KMS-11 (cell line): ENCODE measurements around the gene UBASH3B.

ENCODE experiments used
- H2AFZ ChIP-seq: fragments of 200-600 bp; sonication (generic); 2 replicates; pipeline ENCODE4 v1.6.1; 2016; ENCODE audit warnings: antibody characterized with exemption, mixed run types, low read depth
- H3K27ac ChIP-seq: fragments of 200-600 bp; sonication (generic); 2 replicates; pipeline ENCODE4 v1.6.1; 2016; ENCODE audit warnings: mild to moderate bottlenecking, mixed run types
- H3K27me3 ChIP-seq: fragments of 200-600 bp; sonication (generic); 2 replicates; pipeline ENCODE4 v1.6.1; 2017; ENCODE audit warnings: mild to moderate bottlenecking, low read depth, mixed run types, moderate library complexity; ENCODE audit not compliant: insufficient read depth
- H3K36me3 ChIP-seq: fragments of 200-600 bp; sonication (generic); 2 replicates; pipeline ENCODE4 v1.6.1; 2017; ENCODE audit warnings: mild to moderate bottlenecking, mixed run types; ENCODE audit not compliant: insufficient read depth
- H3K4me1 ChIP-seq: fragments of 200-600 bp; sonication (generic); 2 replicates; pipeline ENCODE4 v1.6.1; 2016; ENCODE audit warnings: mild to moderate bottlenecking, low read depth, mixed run types; ENCODE audit not compliant: poor library complexity, severe bottlenecking
- H3K4me2 ChIP-seq: fragments of 200-600 bp; sonication (generic); 2 replicates; pipeline ENCODE4 v1.7.0; 2016; ENCODE audit warnings: mild to moderate bottlenecking, mixed run types
- H3K4me3 ChIP-seq: fragments of 200-600 bp; sonication (generic); IDR thresholded peaks from 2 replicates; pipeline ENCODE4 v1.6.1; 2017; ENCODE audit warnings: low read depth, low read length, mixed read lengths; ENCODE audit not compliant: insufficient read depth
- H3K79me2 ChIP-seq: fragments of 200-600 bp; sonication (generic); 2 replicates; pipeline ENCODE4 v1.6.1; 2016; ENCODE audit warnings: low read depth, mixed run types; ENCODE audit not compliant: insufficient read depth
- H3K9ac ChIP-seq: fragments of 200-600 bp; sonication (generic); 2 replicates; pipeline ENCODE4 v1.6.1; 2016; ENCODE audit warnings: mild to moderate bottlenecking, mixed run types
- H4K20me1 ChIP-seq: fragments of 200-600 bp; sonication (generic); 2 replicates; pipeline ENCODE4 v1.6.1; 2016; ENCODE audit warnings: mild to moderate bottlenecking, mixed run types; ENCODE audit not compliant: insufficient read depth
- TF ChIP-seq, protein P1 (sequence below): fragments of 200-600 bp; sonication (generic); conservative IDR thresholded peaks from 2 replicates; pipeline ENCODE4 v1.6.1; 2017; ENCODE audit warnings: low read depth, mild to moderate bottlenecking, antibody characterized with exemption, low read length, moderate library complexity, mixed read lengths

UBASH3B gene

DNA sequence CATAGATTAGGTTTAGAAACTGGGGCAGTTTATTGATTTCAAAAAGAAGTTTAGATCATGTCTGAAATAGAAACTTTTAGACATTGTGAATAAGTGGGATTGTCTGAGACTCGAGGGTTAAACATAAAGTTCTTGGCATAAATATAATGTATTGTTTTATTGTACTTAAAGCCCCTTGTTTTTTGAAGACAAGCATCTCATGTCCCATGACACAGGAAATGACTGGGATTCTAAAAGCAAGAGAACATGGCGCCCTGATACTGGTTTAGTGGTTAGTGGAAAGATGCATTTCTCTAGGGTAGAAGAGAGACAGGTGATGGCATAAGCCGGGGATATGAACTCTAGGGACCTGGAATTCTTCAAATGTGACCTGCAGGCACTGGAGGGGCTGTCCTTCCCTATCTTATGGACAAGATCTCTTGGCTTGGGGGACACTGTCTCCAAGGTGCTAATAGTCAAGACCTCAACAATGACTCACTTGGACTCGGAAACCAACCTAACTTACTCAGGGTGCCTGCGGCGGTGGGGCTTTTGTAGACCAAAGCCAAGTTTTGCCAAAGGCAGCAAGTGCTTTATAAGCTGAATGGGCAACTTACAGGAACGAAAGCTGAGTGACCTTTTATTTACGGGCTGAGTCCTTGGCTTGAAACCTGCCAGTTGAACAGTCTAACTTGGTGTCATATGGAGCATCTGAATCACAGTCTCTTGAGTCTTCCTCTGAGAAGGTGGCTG lies 48.2 kb downstream of the UBASH3B start:
- Histone ChIP-seq H3K27ac (no peak overlapping the region), H4K20me1 (no peaks in the 10 kb centered on the region), H3K79me2 (no peaks in the 10 kb centered on the region), H3K9ac (no peak overlapping the region), H3K4me2 (no peak overlapping the region), H3K4me1 (no peaks in the 10 kb centered on the region), H3K27me3 (no peaks in the 10 kb centered on the region), H3K4me3 (no peak overlapping the region), H2AFZ (no peak overlapping the region), H3K36me3 (no peaks in the 10 kb centered on the region)
- TF ChIP-seq, protein P1, sequence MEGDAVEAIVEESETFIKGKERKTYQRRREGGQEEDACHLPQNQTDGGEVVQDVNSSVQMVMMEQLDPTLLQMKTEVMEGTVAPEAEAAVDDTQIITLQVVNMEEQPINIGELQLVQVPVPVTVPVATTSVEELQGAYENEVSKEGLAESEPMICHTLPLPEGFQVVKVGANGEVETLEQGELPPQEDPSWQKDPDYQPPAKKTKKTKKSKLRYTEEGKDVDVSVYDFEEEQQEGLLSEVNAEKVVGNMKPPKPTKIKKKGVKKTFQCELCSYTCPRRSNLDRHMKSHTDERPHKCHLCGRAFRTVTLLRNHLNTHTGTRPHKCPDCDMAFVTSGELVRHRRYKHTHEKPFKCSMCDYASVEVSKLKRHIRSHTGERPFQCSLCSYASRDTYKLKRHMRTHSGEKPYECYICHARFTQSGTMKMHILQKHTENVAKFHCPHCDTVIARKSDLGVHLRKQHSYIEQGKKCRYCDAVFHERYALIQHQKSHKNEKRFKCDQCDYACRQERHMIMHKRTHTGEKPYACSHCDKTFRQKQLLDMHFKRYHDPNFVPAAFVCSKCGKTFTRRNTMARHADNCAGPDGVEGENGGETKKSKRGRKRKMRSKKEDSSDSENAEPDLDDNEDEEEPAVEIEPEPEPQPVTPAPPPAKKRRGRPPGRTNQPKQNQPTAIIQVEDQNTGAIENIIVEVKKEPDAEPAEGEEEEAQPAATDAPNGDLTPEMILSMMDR = no peak

DNA sequence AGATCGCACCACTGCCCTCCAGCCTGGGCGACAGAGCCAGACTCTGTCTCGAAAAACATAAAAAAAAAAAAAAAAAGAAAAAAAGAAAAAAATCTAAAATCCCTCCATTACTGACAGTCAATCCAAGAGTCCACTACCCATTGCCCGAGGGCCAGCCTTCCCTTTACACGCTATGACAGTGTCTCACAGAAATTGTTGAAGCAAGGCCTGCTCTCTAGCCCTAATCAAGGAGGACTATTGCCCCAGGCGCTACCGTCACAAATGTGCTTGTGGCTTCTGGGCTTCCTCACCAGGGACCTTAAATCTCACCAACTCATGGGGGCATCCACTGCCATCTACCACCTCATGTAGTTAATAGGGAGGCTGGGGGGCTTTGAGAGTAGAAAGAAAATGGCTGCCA lies 49.9 kb downstream of the UBASH3B start:
- TF ChIP-seq, protein P1 = no peak
- no peaks in the 10 kb centered on the region for H3K4me1 ChIP-seq

DNA sequence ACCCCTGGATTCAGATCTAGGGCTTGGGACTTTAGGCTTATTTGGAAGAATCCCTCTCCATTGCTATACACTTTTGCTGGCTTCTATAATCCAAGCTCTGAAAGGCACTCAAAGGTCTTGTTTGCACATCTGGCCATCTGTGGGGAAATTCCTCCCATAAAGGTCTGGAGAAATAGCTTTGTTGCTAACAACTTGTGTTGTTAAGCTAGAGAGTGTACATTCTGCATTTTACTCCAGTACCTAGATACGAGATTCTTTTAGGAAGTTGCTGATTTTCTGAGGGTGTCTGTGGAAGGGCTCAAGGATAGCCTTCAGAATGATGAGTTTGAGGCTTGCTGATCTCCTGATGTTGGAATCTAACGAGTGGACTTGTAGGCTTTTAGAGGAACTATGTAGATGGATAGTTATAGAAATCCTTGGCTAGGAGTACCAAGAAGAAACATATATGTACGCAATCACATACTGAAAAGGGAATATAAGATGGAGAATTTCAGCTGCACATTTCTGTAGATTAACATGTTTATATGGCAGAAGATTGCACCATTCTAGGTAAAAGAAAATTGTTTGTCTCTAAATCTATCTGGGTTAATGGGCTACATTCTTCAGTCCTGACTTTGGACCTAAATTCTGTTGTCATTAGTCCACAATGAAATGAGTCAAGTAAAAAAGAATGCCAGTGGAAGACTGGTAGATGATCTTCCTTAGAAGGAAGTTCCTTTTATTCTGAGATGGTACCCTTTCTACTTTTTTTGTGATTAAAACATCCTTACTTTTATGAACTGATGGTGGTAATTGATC lies 51.0 kb downstream of the UBASH3B start:
- Histone ChIP-seq H4K20me1 (no peaks in the 10 kb centered on the region), H3K4me3 (no peak overlapping the region), H3K4me2 (no peak overlapping the region), H3K27ac (no peak overlapping the region), H3K36me3 (no peaks in the 10 kb centered on the region), H3K27me3 (no peaks in the 10 kb centered on the region), H3K4me1 (no peaks in the 10 kb centered on the region), H3K9ac (no peak overlapping the region), H2AFZ (no peak overlapping the region), H3K79me2 (no peaks in the 10 kb centered on the region)
- TF ChIP-seq, protein P1 = no peak

More for the DNA sequence above, 49.9 kb downstream of the UBASH3B start:
- Histone ChIP-seq H4K20me1 (no peaks in the 10 kb centered on the region), H3K36me3 (no peaks in the 10 kb centered on the region), H3K79me2 (no peaks in the 10 kb centered on the region), H3K9ac (no peak overlapping the region), H3K27ac (no peak overlapping the region), H2AFZ (no peak overlapping the region), H3K4me2 (no peak overlapping the region), H3K4me3 (no peak overlapping the region), H3K27me3 (no peaks in the 10 kb centered on the region)

DNA sequence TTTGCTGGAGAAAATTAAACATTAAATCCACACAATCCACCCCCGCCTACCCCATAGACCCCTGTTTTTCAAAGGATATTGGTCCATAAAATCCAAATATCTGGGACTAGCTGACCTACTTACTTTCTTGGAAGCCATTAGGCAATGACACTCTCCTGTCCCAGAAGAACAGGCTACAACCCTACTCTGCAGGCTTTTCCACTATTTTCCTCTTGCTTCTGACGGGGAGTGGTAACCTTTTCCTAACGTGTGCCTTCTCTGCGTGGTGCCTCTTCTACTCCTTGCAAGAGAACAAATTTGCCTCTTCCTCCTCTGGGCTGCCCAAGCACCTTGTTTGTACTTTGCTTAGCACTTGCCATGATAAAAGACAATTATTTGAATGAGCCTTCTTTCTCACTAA lies 51.6 kb downstream of the UBASH3B start:
- no peak overlapping the region for H2AFZ ChIP-seq
- no peaks in the 10 kb centered on the region for H3K27me3 ChIP-seq
- no peak overlapping the region for H3K4me2 ChIP-seq
- TF ChIP-seq, protein P1 = no peak
- no peaks in the 10 kb centered on the region for H3K4me1 ChIP-seq
- no peaks in the 10 kb centered on the region for H3K36me3 ChIP-seq
- H3K4me3 ChIP-seq = no peak overlapping the region
- no peak overlapping the region for H3K9ac ChIP-seq
- H3K79me2 ChIP-seq = no peaks in the 10 kb centered on the region
- no peaks in the 10 kb centered on the region for H4K20me1 ChIP-seq
- no peak overlapping the region for H3K27ac ChIP-seq
